Islet of Langerhans (tissue), 1 donor: ENCODE measurements around the gene PRAMEF5.
"Not testable (repeated sequence)": the region's sequence is repeated elsewhere in the genome, so short reads cannot be mapped to it uniquely, and the experiment has no call there.

Experiments used
- FAIRE-seq: peaks from one replicate; lab custom pipeline; 2011; peaks lifted over from hg19 to GRCh38; lab: Jason Lieb, UNC

PRAMEF5 gene

GRCh38 chr1:13277016-13277415 is 23.0 kb downstream of the PRAMEF5 start:
- not testable (repeated sequence) for FAIRE-seq

GRCh38 chr1:13279617-13280016 is 25.6 kb downstream of the PRAMEF5 start:
- FAIRE-seq: not testable (repeated sequence)

GRCh38 chr1:13285037-13285436 is 31.0 kb downstream of the PRAMEF5 start, which contains the start of gene PRAMEF8:
Gene PRAMEF8 (minus strand): TSS chr1:13285137. CDS start chr1:13284091, 1,046 bp downstream.
- not testable (repeated sequence) for FAIRE-seq

- not testable (repeated sequence) for FAIRE-seq
Observed at GRCh38 chr1:13289030-13289429, 35.0 kb downstream of the PRAMEF5 start.

GRCh38 chr1:13297216-13297931 is 43.4 kb downstream of the PRAMEF5 start:
- not testable (repeated sequence) for FAIRE-seq

GRCh38 chr1:13298699-13299098 is 44.7 kb downstream of the PRAMEF5 start:
- not testable (repeated sequence) for FAIRE-seq

GRCh38 chr1:13302197-13302596 is 48.2 kb downstream of the PRAMEF5 start:
- not testable (repeated sequence) for FAIRE-seq

GRCh38 chr1:13303239-13303638 is 49.2 kb downstream of the PRAMEF5 start, which contains the start of gene PRAMEF33:
Gene PRAMEF33 (plus strand): TSS chr1:13303539. CDS start chr1:13305955, 2,416 bp downstream.
- not testable (repeated sequence) for FAIRE-seq
